NCI-H524 (cell line): ENCODE results near the gene SNX7.

Experiments
- DNase-seq, 2 experiments: peaks; one replicate each; lab custom pipeline; 2025; lab: John Stamatoyannopoulos, UW

Gene SNX7

GRCh38 chr1:98661544-98662355 lies at the start of gene SNX7:
Gene SNX7 (plus strand): TSS chr1:98661721. CDS start chr1:98661732, 11 bp downstream.
- DNase-seq = peak; percentile 52 to 60

GRCh38 chr1:98637316-98637715 lies 24.2 kb upstream of the SNX7 start:
- no peak for DNase-seq

- DNase-seq = no peak
Observed at GRCh38 chr1:98638185-98638584, 23.3 kb upstream of the SNX7 start.

- DNase-seq = no peak
Observed at GRCh38 chr1:98644510-98644909, 17.0 kb upstream of the SNX7 start.

- DNase-seq = peak in 1 of 2 experiments; percentile 6
Observed at GRCh38 chr1:98651116-98651632, 10.3 kb upstream of the SNX7 start.

- DNase-seq = no peak
Observed at GRCh38 chr1:98653123-98653522, 8.4 kb upstream of the SNX7 start.

GRCh38 chr1:98659879-98660278 lies 1.6 kb upstream of the SNX7 start:
- DNase-seq = no peak

GRCh38 chr1:98660940-98661543 lies 479 bp upstream of the SNX7 start:
- no peak for DNase-seq

GRCh38 chr1:98662356-98662670 lies 792 bp downstream of the SNX7 start:
- DNase-seq = no peak

- no peak for DNase-seq
Observed at GRCh38 chr1:98668733-98669132, 7.2 kb downstream of the SNX7 start.

GRCh38 chr1:98669355-98670296 lies 8.1 kb downstream of the SNX7 start:
- DNase-seq = no peak

- DNase-seq = no peak
Observed at GRCh38 chr1:98672189-98672588, 10.7 kb downstream of the SNX7 start.

- DNase-seq = no peak
Observed at GRCh38 chr1:98674075-98674781, 12.7 kb downstream of the SNX7 start.

- DNase-seq = no peak
Observed at GRCh38 chr1:98675282-98675681, 13.8 kb downstream of the SNX7 start.

GRCh38 chr1:98677288-98677687 lies 15.8 kb downstream of the SNX7 start:
- DNase-seq = no peak

GRCh38 chr1:98681812-98682211 lies 20.3 kb downstream of the SNX7 start:
- DNase-seq = no peak

- DNase-seq = no peak
Observed at GRCh38 chr1:98688110-98688739, 26.7 kb downstream of the SNX7 start.

GRCh38 chr1:98690576-98690975 lies 29.1 kb downstream of the SNX7 start:
- no peak for DNase-seq

- DNase-seq = no peak
Observed at GRCh38 chr1:98692482-98692881, 31.0 kb downstream of the SNX7 start.

- DNase-seq = no peak
Observed at GRCh38 chr1:98693385-98693784, 31.9 kb downstream of the SNX7 start.

- DNase-seq = no peak
Observed at GRCh38 chr1:98696077-98696476, 34.6 kb downstream of the SNX7 start.
